Body of pancreas (tissue), 4 donors: Measurements from ENCODE around the gene RRAGD.

ENCODE experiments used
- CTCF ChIP-seq, 7 experiments: fragments of 450-650 bp in 4 of 7; fragments of 200-600 bp in 3 of 7; sonication (generic) in 3 of 7; IDR thresholded peaks; one replicate each; pipeline ENCODE4 v1.5.1; 2016 to 2019; ENCODE audit warnings: antibody characterized with exemption in 7 of 7
- POLR2A ChIP-seq, 3 donors: fragments of 450-650 bp; IDR thresholded peaks; one replicate each; pipeline ENCODE4 v1.6.1; 2016; ENCODE audit warnings: antibody characterized with exemption in 3 of 3, mild to moderate bottlenecking in 2 of 3

GRCh38 chr6:89414215-89414614 lies 2.1 kb upstream of the RRAGD start:
- TF ChIP-seq CTCF (IDR thresholded peaks at IDR 0.05) (no peak), POLR2A (IDR thresholded peaks at IDR 0.05) (no peak)
